Hematopoietic multipotent progenitor cell (in vitro differentiated cells): ENCODE results near the gene PODNL1. TPM values are rescaled to one million over a fixed set of nuclear protein-coding genes. Genes with fewer than 3 reads are reported as not detected.
"Not testable (repeated sequence)": the region's sequence is repeated elsewhere in the genome, so short reads cannot be mapped to it uniquely, and the experiment has no call there.

Experiments
- DNase-seq, 3 donors: peaks; one replicate each; pipeline ENCODE4 v3.0.0-alpha.2; 2011 to 2015; ENCODE audit warnings: low read depth in 2 of 3, low spot score in 2 of 3
- total RNA-seq: library from RNA; depleted of rRNA; stranded (reverse); fragments of >200 nt; gene quantifications from one replicate; pipeline ENCODE4 v1.2.3, GENCODE V29; 2012

Gene PODNL1
- total RNA-seq, 1 donor, result under 0.01 TPM

GRCh38 chr19:13973479-13973878 lies 35.3 kb upstream of the PODNL1 start:
- not testable (repeated sequence) for DNase-seq

GRCh38 chr19:13972368-13973155 lies 34.3 kb upstream of the PODNL1 start:
- DNase-seq, result no peak

- DNase-seq, result not testable (repeated sequence)
These were observed 33.7 kb upstream of the PODNL1 start for GRCh38 chr19:13971868-13972267.

- no peak for DNase-seq
These were observed 31.7 kb upstream of the PODNL1 start for GRCh38 chr19:13969897-13970296.

GRCh38 chr19:13968999-13969398 lies 30.8 kb upstream of the PODNL1 start:
- DNase-seq, result no peak

GRCh38 chr19:13968383-13968935 lies 30.2 kb upstream of the PODNL1 start:
- DNase-seq, result no peak

GRCh38 chr19:13967206-13967605 lies 29.0 kb upstream of the PODNL1 start:
- DNase-seq, result not testable (repeated sequence)

- no peak for DNase-seq
These were observed 28.5 kb upstream of the PODNL1 start for GRCh38 chr19:13966684-13967128.

GRCh38 chr19:13965926-13966683 lies 27.9 kb upstream of the PODNL1 start:
- DNase-seq, result no peak

- no peak for DNase-seq
These were observed 27.2 kb upstream of the PODNL1 start for GRCh38 chr19:13965377-13965896.

GRCh38 chr19:13964776-13965175 lies 26.6 kb upstream of the PODNL1 start:
- DNase-seq, result no peak

- DNase-seq, result no peak
These were observed 25.4 kb upstream of the PODNL1 start for GRCh38 chr19:13963603-13964105.

GRCh38 chr19:13962699-13963602 lies 24.7 kb upstream of the PODNL1 start:
- no peak for DNase-seq

- no peak for DNase-seq
These were observed 23.8 kb upstream of the PODNL1 start for GRCh38 chr19:13961826-13962698.

GRCh38 chr19:13960863-13961784 lies 22.9 kb upstream of the PODNL1 start:
- DNase-seq, result no peak

GRCh38 chr19:13959962-13960862 lies 22.0 kb upstream of the PODNL1 start:
- DNase-seq, result peak in 2 of 3 donors; percentile 43 to 55
